ENCODE measurements around the gene COLGALT1.

DNA sequence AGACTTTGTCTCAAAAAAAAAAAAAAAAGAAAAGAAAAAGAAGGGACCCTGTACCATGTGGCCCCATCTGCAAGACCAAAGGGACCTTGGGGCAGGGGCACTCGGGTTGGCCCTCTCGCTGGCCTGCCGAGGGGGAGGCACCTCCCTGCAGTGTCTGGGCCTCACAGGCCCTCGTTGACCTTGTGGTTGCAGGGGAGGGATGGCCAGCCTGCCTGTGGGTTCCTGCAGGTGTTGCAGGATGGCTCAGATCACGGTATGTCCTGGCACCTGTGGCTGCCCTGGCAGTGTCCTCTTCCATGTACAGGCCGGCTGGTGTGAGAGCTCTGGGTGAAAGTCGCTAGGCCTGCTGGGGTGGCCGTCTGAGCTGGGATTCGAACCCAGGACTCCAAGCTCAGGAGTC lies 48.7 kb upstream of the COLGALT1 start:
- TF ChIP-seq, protein P1, sequence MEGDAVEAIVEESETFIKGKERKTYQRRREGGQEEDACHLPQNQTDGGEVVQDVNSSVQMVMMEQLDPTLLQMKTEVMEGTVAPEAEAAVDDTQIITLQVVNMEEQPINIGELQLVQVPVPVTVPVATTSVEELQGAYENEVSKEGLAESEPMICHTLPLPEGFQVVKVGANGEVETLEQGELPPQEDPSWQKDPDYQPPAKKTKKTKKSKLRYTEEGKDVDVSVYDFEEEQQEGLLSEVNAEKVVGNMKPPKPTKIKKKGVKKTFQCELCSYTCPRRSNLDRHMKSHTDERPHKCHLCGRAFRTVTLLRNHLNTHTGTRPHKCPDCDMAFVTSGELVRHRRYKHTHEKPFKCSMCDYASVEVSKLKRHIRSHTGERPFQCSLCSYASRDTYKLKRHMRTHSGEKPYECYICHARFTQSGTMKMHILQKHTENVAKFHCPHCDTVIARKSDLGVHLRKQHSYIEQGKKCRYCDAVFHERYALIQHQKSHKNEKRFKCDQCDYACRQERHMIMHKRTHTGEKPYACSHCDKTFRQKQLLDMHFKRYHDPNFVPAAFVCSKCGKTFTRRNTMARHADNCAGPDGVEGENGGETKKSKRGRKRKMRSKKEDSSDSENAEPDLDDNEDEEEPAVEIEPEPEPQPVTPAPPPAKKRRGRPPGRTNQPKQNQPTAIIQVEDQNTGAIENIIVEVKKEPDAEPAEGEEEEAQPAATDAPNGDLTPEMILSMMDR (IDR thresholded peaks at IDR 0.05), result no peak
- TF ChIP-seq POLR2AphosphoS5 (IDR thresholded peaks at IDR 0.05), result no peak
- no peak for TF ChIP-seq POLR2A (IDR thresholded peaks at IDR 0.05)

All from transverse colon (tissue), 4 donors.